Measurements from ENCODE around the gene RIN3. TPM values are rescaled to one million over a fixed set of nuclear protein-coding genes. Genes with fewer than 3 reads are reported as not detected.

RIN3 gene
- total and polyA plus RNA-seq, 10 of the 15 experiments (the other 5 are each of a cell fraction or from before 2014, with no cell fraction given): 0.91 to 23.3 (median 6.3) TPM

- H3K79me2 ChIP-seq (ENCODE audit: control insufficient read depth, insufficient read depth, low read length): no peaks in the 10 kb centered on the region
- ATAC-seq (peak; percentile 52), FAIRE-seq (peak; percentile 74), DNase-seq (ENCODE audit: low read depth, low spot score) (no peak)
- POLR2A ChIA-PET: interaction anchor here (0.8 to 1.9 kb wide), 2 partner anchors 29 to 221 kb away, joined by 5 to 6 read pairs; no protein-coding TSS in a partner anchor
- H3K4me2 ChIP-seq (ENCODE audit: control insufficient read depth, insufficient read depth): no peak overlapping the region
- peaks cover 28% of the 10 kb centered on the region for H3K4me1 ChIP-seq (ENCODE audit: control insufficient read depth, insufficient read depth, low read length)
- no peak overlapping the region for H3K27ac ChIP-seq (ENCODE audit: control insufficient read depth, insufficient read depth)
- H3K9ac ChIP-seq (ENCODE audit: control insufficient read depth, insufficient read depth, low read length): no peak overlapping the region
- SMC1A ChIA-PET (ENCODE audit: uncharacterized antibody, unreplicated experiment): interaction anchor here (0.6 to 6.8 kb wide), 18 partner anchors 16 to 430 kb away, joined by 3 to 63 read pairs (median 4); partner anchors contain the start of gene LGMN
- peaks cover 0 to 24% of the 10 kb centered on the region in 2 experiments; a peak in 3 of 4 replicates for H3K36me3 ChIP-seq (ENCODE audit: control insufficient read depth in 2 of 2, insufficient read depth in 2 of 2, low read length in 1 of 2)
- CTCF ChIA-PET: interaction anchor here (0.6 to 5.8 kb wide), 31 partner anchors 10 to 546 kb away, joined by 3 to 81 read pairs (median 4); no protein-coding TSS in a partner anchor
- in situ Hi-C loops (cut with MboI) (loop anchor here (25.0 kb wide), 1 partner anchor 544 kb away; no protein-coding TSS in a partner anchor), intact Hi-C loops (cut with micrococcal nuclease; ENCODE audit: unreplicated experiment) (loop anchor here (1.0 to 10.0 kb wide), 4 partner anchors 92 to 544 kb away; partner anchors contain the start of gene SLC24A4)
- no peak overlapping the region for H3K4me3 ChIP-seq
- RAD21 ChIA-PET (ENCODE audit: unreplicated experiment): interaction anchor here (1.0 to 4.6 kb wide), 12 partner anchors 24 to 220 kb away, joined by 3 to 31 read pairs (median 4); no protein-coding TSS in a partner anchor
- H3K27me3 ChIP-seq (replicated peaks in 1 of 2; ENCODE audit: control insufficient read depth in 2 of 2, insufficient read depth in 2 of 2, low read length in 1 of 2): no peaks in the 10 kb centered on the region
- H3K9me3 ChIP-seq (replicated peaks; ENCODE audit: control insufficient read depth, insufficient read depth, low read length): no peaks in the 10 kb centered on the region; the same call in 2 of the 3 replicates
- BruUV-seq (replicated peaks): no TSS peak
- H2AFZ ChIP-seq (ENCODE audit: control insufficient read depth, low read depth, low read length): no peak overlapping the region
- H4K20me1 ChIP-seq (ENCODE audit: control insufficient read depth, insufficient read depth): no peaks in the 10 kb centered on the region
- WGBS (ENCODE audit: insufficient coverage, insufficient replicate concordance, low lambda C conversion rate, missing lambda C conversion rate): 27% methylated on average over 13 of the region's 13 CpGs
- TF ChIP-seq MXI1 (IDR thresholded peaks at IDR 0.05; ENCODE audit: low read depth, low read length): no peak; the same call in 1 of the 2 replicates
- no peak for TF ChIP-seq MYB (IDR thresholded peaks at IDR 0.05; ENCODE audit: borderline replicate concordance, low read depth, low read length)
- no peak for TF ChIP-seq REST (IDR thresholded peaks at IDR 0.05; ENCODE audit: low read depth, low read length)
- no peak for TF ChIP-seq JUND (IDR thresholded peaks at IDR 0.05; ENCODE audit: low read depth, low read length)
- no peak for TF ChIP-seq SREBF2 (IDR thresholded peaks at IDR 0.05; ENCODE audit: low read length)
- no peak for TF ChIP-seq BACH1 (IDR thresholded peaks at IDR 0.05; ENCODE audit: borderline replicate concordance)
- no peak for TF ChIP-seq MTA3 (IDR thresholded peaks at IDR 0.05; ENCODE audit: borderline replicate concordance, low read length)
- TF ChIP-seq NFYB (IDR thresholded peaks at IDR 0.05; ENCODE audit: insufficient read depth, low read depth, low read length): no peak
- no peak for TF ChIP-seq TARDBP (IDR thresholded peaks at IDR 0.05; ENCODE audit: borderline replicate concordance)
- TF ChIP-seq RAD51 (IDR thresholded peaks at IDR 0.05): no peak
- TF ChIP-seq RB1 (IDR thresholded peaks at IDR 0.05; ENCODE audit: borderline replicate concordance): no peak
- TF ChIP-seq FOXM1 (IDR thresholded peaks at IDR 0.05; ENCODE audit: low read depth, low read length): no peak
- no peak for TF ChIP-seq BMI1 (IDR thresholded peaks at IDR 0.05; ENCODE audit: borderline replicate concordance)
- TF ChIP-seq GATAD2B (conservative IDR thresholded peaks at IDR 0.05; ENCODE audit: low read depth): no peak; the same call in 1 of the 2 replicates
- TF ChIP-seq KDM1A (IDR thresholded peaks at IDR 0.05; ENCODE audit: borderline replicate concordance): no peak
- TF ChIP-seq CBFB (IDR thresholded peaks at IDR 0.05; ENCODE audit: low read depth): no peak
- no peak for TF ChIP-seq NR2C1 (IDR thresholded peaks at IDR 0.05)
- TF ChIP-seq IKZF1 (conservative IDR thresholded peaks at IDR 0.05): peak; percentile 70
- no peak for TF ChIP-seq SIN3A (IDR thresholded peaks at IDR 0.05; ENCODE audit: low read depth, low read length)
Observed at GRCh38 chr14:92680781-92681650, 167.4 kb downstream of the RIN3 start.
